Muscle layer of colon (tissue), 2 donors: ENCODE measurements around the gene RANBP10.

Source experiments
- H3K27ac ChIP-seq: one replicate; pipeline ENCODE4 v1.7.0; 2013; ENCODE audit warnings: low read depth, mild to moderate bottlenecking, low read length, moderate library complexity
- H3K27me3 ChIP-seq, 2 donors: one replicate each; pipeline ENCODE4 v1.7.0; 2013; ENCODE audit warnings: low read length in 2 of 2, mild to moderate bottlenecking in 2 of 2; ENCODE audit not compliant: insufficient read depth in 2 of 2, control insufficient read depth in 1 of 2
- H3K36me3 ChIP-seq: one replicate; pipeline ENCODE4 v1.7.0; 2013; ENCODE audit warnings: mild to moderate bottlenecking, low read length; ENCODE audit not compliant: insufficient read depth
- H3K4me1 ChIP-seq: one replicate; pipeline ENCODE4 v1.7.0; 2013; ENCODE audit warnings: mild to moderate bottlenecking, low read length; ENCODE audit not compliant: insufficient read depth
- H3K4me3 ChIP-seq, 2 donors: one replicate each; pipeline ENCODE4 v1.7.0; 2013; ENCODE audit warnings: low read length in 2 of 2, low read depth in 1 of 2, mild to moderate bottlenecking in 1 of 2, moderate library complexity in 1 of 2
- H3K9ac ChIP-seq: one replicate; pipeline ENCODE4 v1.7.0; 2013; ENCODE audit warnings: low read length
- H3K9me3 ChIP-seq: one replicate; pipeline ENCODE4 v1.7.0; 2013; ENCODE audit warnings: mild to moderate bottlenecking, low read length
- donor health status: abdominal sarcoma.
- donor health status: Adenocarcinoma of cecum.

RANBP10 gene

GRCh38 chr16:67806428-67807147 lies at the start of gene RANBP10, which contains the start of gene TSNAXIP1:
TSS of gene RANBP10 (minus strand) at chr16:67806560. CDS start at chr16:67806536, 24 bp downstream.
TSS of gene TSNAXIP1 (plus strand) at chr16:67806889. CDS start at chr16:67807150, 261 bp downstream.
- Histone ChIP-seq H3K27me3 (no peaks in the 10 kb centered on the region), H3K27ac (peak within 1 kb of the TSS; percentile 90)

GRCh38 chr16:67855789-67856188 lies 49.4 kb upstream of the RANBP10 start:
- Histone ChIP-seq H3K4me1 (peaks cover 28% of the 10 kb centered on the region), H3K27me3 (no peaks in the 10 kb centered on the region), H3K27ac (no peak overlapping the region), H3K36me3 (peaks cover 6% of the 10 kb centered on the region), H3K9ac (no peak overlapping the region), H3K9me3 (no peaks in the 10 kb centered on the region), H3K4me3 (no peak overlapping the region)

More at GRCh38 chr16:67806428-67807147, at the start of gene RANBP10, which contains the start of gene TSNAXIP1:
- H3K9me3 ChIP-seq, result no peaks in the 10 kb centered on the region
- peaks cover 16% of the 10 kb centered on the region for H3K4me1 ChIP-seq
- peak within 1 kb of the TSS; percentile 88 for H3K9ac ChIP-seq
- H3K4me3 ChIP-seq, result peak within 1 kb of the TSS; percentile 71 to 76
- H3K36me3 ChIP-seq, result peaks cover under 1% of the 10 kb centered on the region

GRCh38 chr16:67853670-67854069 lies 47.3 kb upstream of the RANBP10 start:
- H3K4me3 ChIP-seq, result no peak overlapping the region
- no peaks in the 10 kb centered on the region for H3K9me3 ChIP-seq
- no peak overlapping the region for H3K27ac ChIP-seq
- H3K9ac ChIP-seq, result no peak overlapping the region
- H3K27me3 ChIP-seq, result no peaks in the 10 kb centered on the region
- H3K36me3 ChIP-seq, result no peaks in the 10 kb centered on the region
- peaks cover 24% of the 10 kb centered on the region for H3K4me1 ChIP-seq

- H3K9ac ChIP-seq, result peak overlapping the region; percentile 80
- peaks cover 43% of the 10 kb centered on the region for H3K4me1 ChIP-seq
- peak overlapping the region; percentile 99 for H3K27ac ChIP-seq
- no peaks in the 10 kb centered on the region for H3K36me3 ChIP-seq
- H3K9me3 ChIP-seq, result no peaks in the 10 kb centered on the region
- H3K27me3 ChIP-seq, result no peaks in the 10 kb centered on the region
- peak overlapping the region; percentile 87 to 90 for H3K4me3 ChIP-seq
Measured at GRCh38 chr16:67848118-67848517, 41.8 kb upstream of the RANBP10 start.

- peak within 1 kb of the TSS; percentile 80 for H3K9ac ChIP-seq
- H3K4me3 ChIP-seq, result peak within 1 kb of the TSS; percentile 87 to 90
- no peaks in the 10 kb centered on the region for H3K36me3 ChIP-seq
- no peaks in the 10 kb centered on the region for H3K27me3 ChIP-seq
- peak within 1 kb of the TSS; percentile 99 for H3K27ac ChIP-seq
- H3K9me3 ChIP-seq, result no peaks in the 10 kb centered on the region
- peaks cover 43% of the 10 kb centered on the region for H3K4me1 ChIP-seq
Measured at GRCh38 chr16:67847064-67847861, 40.9 kb upstream of the RANBP10 start, which contains the start of gene CENPT. TSS of gene CENPT (minus strand) at chr16:67847693. CDS start at chr16:67833859, 13,834 bp downstream.

DNA sequence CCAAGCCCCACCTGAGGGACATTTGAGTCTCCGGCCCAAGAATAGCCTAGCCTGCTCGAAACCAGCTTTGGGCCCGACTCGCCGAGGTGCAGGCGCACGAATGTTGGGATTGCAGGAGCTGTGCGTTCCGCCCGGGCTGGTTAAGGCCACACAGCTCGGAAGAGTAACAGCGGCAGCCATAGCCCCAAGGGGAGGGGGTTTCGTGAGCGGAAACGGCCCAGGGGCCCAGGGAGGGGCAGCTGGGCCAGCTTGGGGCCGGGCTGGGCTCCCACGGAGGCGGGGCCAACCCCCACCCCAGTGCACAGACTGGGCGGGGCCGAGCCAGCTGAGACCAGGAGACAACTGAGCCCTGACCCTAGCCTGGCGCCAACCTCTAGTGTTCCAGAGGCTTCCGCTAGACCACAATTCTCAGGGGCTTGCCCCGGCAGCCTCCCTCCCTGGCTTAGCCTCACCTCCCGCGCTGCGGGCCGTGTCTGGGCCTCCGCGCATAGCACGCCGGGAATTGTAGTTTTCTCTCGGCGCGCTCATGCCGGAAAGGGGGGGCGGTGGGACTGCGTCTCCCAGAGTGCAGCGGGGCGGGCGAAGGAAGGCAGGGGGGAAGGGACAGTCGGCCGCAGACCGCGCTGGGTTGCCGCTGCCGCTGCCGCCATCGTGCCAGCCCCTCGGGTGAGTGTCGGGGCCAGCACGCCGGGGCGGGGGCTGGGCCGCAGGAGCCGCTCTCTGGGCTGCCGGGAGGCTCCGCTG lies 40.1 kb upstream of the RANBP10 start, which contains the start of gene NUTF2:
Gene NUTF2 (plus strand): TSS at position 614 of the 744 bp plus-strand sequence. CDS start 18,198 bp downstream, outside the sequence.
- peak within 1 kb of the TSS; percentile 80 for H3K9ac ChIP-seq
- no peaks in the 10 kb centered on the region for H3K36me3 ChIP-seq
- peak within 1 kb of the TSS; percentile 87 to 90 for H3K4me3 ChIP-seq
- peak within 1 kb of the TSS; percentile 99 for H3K27ac ChIP-seq
- no peaks in the 10 kb centered on the region for H3K27me3 ChIP-seq
- H3K9me3 ChIP-seq, result no peaks in the 10 kb centered on the region
- peaks cover 45% of the 10 kb centered on the region for H3K4me1 ChIP-seq

- Histone ChIP-seq H3K9me3 (no peaks in the 10 kb centered on the region), H3K27me3 (no peaks in the 10 kb centered on the region), H3K36me3 (no peaks in the 10 kb centered on the region), H3K9ac (peak overlapping the region; percentile 70), H3K4me1 (peaks cover 48% of the 10 kb centered on the region), H3K27ac (peak overlapping the region; percentile 99), H3K4me3 (peak overlapping the region; percentile 87 to 90)
Measured at GRCh38 chr16:67846063-67846319, 39.6 kb upstream of the RANBP10 start.

GRCh38 chr16:67845291-67846062 lies 39.1 kb upstream of the RANBP10 start:
- H3K36me3 ChIP-seq, result no peaks in the 10 kb centered on the region
- peak overlapping the region; percentile 70 for H3K9ac ChIP-seq
- peak overlapping the region; percentile 87 to 90 for H3K4me3 ChIP-seq
- H3K4me1 ChIP-seq, result peaks cover 48% of the 10 kb centered on the region
- H3K27ac ChIP-seq, result peak overlapping the region; percentile 99
- H3K9me3 ChIP-seq, result no peaks in the 10 kb centered on the region
- no peaks in the 10 kb centered on the region for H3K27me3 ChIP-seq

DNA sequence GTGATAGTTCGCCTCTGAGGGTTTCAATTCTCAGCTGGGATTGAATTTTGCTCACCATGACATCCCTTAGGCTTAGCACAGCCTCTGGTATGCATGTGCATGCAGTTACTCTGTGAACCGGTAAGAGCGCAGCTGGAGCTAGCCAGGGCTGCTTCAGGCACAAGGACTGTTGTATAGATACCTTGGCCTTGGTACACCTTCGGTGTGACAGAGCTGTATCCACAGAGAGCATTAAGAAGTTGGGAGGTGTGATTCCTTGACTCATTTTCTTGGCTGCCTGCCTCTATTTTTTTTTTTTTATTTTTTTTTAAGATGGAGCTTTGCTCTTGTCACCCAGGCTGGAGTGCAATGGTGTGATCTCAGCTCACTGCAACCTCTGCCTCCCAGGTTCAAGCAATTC lies 38.1 kb upstream of the RANBP10 start:
- peaks cover 48% of the 10 kb centered on the region for H3K4me1 ChIP-seq
- H3K27me3 ChIP-seq, result no peaks in the 10 kb centered on the region
- no peaks in the 10 kb centered on the region for H3K9me3 ChIP-seq
- H3K4me3 ChIP-seq, result peak overlapping the region in 1 of 2 donors; percentile 44
- H3K9ac ChIP-seq, result peak overlapping the region; percentile 15
- H3K27ac ChIP-seq, result no peak overlapping the region
- H3K36me3 ChIP-seq, result no peaks in the 10 kb centered on the region

DNA sequence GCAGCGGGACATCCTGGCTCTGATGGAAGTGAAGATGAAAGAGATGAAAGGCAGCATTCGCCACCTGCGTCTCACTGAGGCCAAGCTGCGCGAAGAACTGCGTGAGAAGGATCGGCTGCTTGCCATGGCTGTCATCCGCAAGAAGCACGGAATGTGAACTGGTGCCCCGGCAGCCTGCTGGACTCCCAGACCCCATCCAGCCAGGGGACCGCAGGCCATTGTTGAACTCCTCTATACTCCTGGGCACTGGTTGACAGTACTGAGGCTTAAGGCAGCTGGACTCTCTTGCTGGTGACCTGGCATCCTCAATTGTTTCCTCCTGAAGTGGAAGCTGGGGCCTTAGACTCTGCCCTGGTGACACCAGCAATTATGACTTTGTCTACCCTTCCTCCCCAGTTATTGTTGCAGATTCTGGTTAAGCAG lies 37.0 kb upstream of the RANBP10 start:
- no peaks in the 10 kb centered on the region for H3K27me3 ChIP-seq
- peak overlapping the region; percentile 80 to 96 for H3K4me3 ChIP-seq
- peak overlapping the region; percentile 73 for H3K9ac ChIP-seq
- H3K27ac ChIP-seq, result peak overlapping the region; percentile 100
- no peaks in the 10 kb centered on the region for H3K36me3 ChIP-seq
- peaks cover 45% of the 10 kb centered on the region for H3K4me1 ChIP-seq
- H3K9me3 ChIP-seq, result no peaks in the 10 kb centered on the region
